ENCODE results near the gene BCL7C. TPM values are rescaled to one million over a fixed set of nuclear protein-coding genes. Genes with fewer than 3 reads are reported as not detected.

Gene BCL7C
- total and polyA plus RNA-seq, 2 of the 13 experiments (the other 11 are each of a cell fraction or from before 2014, with no cell fraction given), result 17.7 to 33.8 TPM

DNA sequence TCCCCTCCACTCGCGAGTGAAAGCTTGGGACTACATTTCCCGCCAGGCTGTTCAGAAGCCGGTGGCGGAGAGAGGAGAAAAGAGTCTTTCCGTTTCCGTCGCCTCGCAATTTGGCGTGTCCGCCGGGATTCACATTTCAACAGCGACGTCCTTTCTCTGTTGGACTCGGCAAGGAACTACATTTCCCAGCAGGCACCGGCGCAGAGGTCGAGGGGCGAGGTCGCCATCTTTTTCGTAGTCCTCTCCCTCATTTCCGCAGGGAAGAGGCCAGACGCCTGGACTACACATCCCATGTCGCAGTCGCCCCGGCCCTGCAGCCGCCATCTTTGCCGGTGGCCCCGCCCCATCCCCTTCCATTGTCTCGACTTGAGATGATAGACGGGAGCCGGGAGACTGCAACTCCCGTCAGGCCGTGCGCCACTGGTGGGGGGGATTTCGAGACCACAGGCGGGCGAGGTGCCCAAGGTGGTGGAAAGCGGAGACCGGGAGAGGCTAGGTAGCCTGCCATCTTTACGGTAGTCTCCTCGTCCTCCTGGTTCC is 28.6 kb upstream of the BCL7C start (continued):
- TF ChIP-seq ZNF354B (CRISPR knock-in tag; IDR thresholded peaks at IDR 0.05), result no peak
- TF ChIP-seq, protein P1, sequence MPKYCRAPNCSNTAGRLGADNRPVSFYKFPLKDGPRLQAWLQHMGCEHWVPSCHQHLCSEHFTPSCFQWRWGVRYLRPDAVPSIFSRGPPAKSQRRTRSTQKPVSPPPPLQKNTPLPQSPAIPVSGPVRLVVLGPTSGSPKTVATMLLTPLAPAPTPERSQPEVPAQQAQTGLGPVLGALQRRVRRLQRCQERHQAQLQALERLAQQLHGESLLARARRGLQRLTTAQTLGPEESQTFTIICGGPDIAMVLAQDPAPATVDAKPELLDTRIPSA (CRISPR knock-in tag; IDR thresholded peaks at IDR 0.05; ENCODE audit: borderline replicate concordance), result no peak; the same call in 1 of the 2 replicates
- 0 out of 2 replicates have a peak, but pooled peaks have one; percentile 18 for TF ChIP-seq ESRRA (CRISPR knock-in tag; IDR thresholded peaks at IDR 0.05; ENCODE audit: low read depth)
- TF ChIP-seq ZNF431 (CRISPR knock-in tag; IDR thresholded peaks at IDR 0.05; ENCODE audit: borderline replicate concordance, low read depth), result no peak
- TF ChIP-seq SAP130 (CRISPR knock-in tag; IDR thresholded peaks at IDR 0.05; ENCODE audit: low read depth), result peak; percentile 85
- TF ChIP-seq CBX5 (CRISPR knock-in tag; IDR thresholded peaks at IDR 0.05; ENCODE audit: borderline replicate concordance), result peak; percentile 33; the same call in 1 of the 2 replicates
- peak; percentile 92 for TF ChIP-seq ZNF605 (CRISPR knock-in tag; IDR thresholded peaks at IDR 0.05)
- TF ChIP-seq, protein P2, sequence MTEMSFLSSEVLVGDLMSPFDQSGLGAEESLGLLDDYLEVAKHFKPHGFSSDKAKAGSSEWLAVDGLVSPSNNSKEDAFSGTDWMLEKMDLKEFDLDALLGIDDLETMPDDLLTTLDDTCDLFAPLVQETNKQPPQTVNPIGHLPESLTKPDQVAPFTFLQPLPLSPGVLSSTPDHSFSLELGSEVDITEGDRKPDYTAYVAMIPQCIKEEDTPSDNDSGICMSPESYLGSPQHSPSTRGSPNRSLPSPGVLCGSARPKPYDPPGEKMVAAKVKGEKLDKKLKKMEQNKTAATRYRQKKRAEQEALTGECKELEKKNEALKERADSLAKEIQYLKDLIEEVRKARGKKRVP (CRISPR knock-in tag; IDR thresholded peaks at IDR 0.05), result peak in 1 of 2 experiments; percentile 66; a peak in 2 of 4 replicates
- TF ChIP-seq ELF3 (CRISPR knock-in tag; IDR thresholded peaks at IDR 0.05), result peak; percentile 87
- TF ChIP-seq, protein P3, sequence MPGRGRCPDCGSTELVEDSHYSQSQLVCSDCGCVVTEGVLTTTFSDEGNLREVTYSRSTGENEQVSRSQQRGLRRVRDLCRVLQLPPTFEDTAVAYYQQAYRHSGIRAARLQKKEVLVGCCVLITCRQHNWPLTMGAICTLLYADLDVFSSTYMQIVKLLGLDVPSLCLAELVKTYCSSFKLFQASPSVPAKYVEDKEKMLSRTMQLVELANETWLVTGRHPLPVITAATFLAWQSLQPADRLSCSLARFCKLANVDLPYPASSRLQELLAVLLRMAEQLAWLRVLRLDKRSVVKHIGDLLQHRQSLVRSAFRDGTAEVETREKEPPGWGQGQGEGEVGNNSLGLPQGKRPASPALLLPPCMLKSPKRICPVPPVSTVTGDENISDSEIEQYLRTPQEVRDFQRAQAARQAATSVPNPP (CRISPR knock-in tag; IDR thresholded peaks at IDR 0.05), result peak; percentile 86; the same call in 1 of the 2 replicates
- TF ChIP-seq ZZZ3 (CRISPR knock-in tag; IDR thresholded peaks at IDR 0.05; ENCODE audit: borderline replicate concordance), result peak; percentile 34
- no peak for TF ChIP-seq ZNF577 (CRISPR knock-in tag; IDR thresholded peaks at IDR 0.05; ENCODE audit: borderline replicate concordance, low read depth)
- TF ChIP-seq, protein P4, sequence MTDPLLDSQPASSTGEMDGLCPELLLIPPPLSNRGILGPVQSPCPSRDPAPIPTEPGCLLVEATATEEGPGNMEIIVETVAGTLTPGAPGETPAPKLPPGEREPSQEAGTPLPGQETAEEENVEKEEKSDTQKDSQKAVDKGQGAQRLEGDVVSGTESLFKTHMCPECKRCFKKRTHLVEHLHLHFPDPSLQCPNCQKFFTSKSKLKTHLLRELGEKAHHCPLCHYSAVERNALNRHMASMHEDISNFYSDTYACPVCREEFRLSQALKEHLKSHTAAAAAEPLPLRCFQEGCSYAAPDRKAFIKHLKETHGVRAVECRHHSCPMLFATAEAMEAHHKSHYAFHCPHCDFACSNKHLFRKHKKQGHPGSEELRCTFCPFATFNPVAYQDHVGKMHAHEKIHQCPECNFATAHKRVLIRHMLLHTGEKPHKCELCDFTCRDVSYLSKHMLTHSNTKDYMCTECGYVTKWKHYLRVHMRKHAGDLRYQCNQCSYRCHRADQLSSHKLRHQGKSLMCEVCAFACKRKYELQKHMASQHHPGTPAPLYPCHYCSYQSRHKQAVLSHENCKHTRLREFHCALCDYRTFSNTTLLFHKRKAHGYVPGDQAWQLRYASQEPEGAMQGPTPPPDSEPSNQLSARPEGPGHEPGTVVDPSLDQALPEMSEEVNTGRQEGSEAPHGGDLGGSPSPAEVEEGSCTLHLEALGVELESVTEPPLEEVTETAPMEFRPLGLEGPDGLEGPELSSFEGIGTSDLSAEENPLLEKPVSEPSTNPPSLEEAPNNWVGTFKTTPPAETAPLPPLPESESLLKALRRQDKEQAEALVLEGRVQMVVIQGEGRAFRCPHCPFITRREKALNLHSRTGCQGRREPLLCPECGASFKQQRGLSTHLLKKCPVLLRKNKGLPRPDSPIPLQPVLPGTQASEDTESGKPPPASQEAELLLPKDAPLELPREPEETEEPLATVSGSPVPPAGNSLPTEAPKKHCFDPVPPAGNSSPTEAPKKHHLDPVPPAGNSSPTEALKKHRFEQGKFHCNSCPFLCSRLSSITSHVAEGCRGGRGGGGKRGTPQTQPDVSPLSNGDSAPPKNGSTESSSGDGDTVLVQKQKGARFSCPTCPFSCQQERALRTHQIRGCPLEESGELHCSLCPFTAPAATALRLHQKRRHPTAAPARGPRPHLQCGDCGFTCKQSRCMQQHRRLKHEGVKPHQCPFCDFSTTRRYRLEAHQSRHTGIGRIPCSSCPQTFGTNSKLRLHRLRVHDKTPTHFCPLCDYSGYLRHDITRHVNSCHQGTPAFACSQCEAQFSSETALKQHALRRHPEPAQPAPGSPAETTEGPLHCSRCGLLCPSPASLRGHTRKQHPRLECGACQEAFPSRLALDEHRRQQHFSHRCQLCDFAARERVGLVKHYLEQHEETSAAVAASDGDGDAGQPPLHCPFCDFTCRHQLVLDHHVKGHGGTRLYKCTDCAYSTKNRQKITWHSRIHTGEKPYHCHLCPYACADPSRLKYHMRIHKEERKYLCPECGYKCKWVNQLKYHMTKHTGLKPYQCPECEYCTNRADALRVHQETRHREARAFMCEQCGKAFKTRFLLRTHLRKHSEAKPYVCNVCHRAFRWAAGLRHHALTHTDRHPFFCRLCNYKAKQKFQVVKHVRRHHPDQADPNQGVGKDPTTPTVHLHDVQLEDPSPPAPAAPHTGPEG (CRISPR knock-in tag; IDR thresholded peaks at IDR 0.05), result peak; percentile 75

Measured in HepG2 (cell line).